ENCODE results near the gene TMOD2.
A peak's percentile ranks its signal among the peaks of the same experiment; 100 is the strongest.

TMOD2 gene

GRCh38 chr15:51750792-51751696 lies at the start of gene TMOD2:
Gene TMOD2 (plus strand): TSS chr15:51751597. CDS start chr15:51766442, 14,845 bp downstream.
- peak; percentile 32 for DNase-seq

GRCh38 chr15:51702710-51703109 lies 48.7 kb upstream of the TMOD2 start:
- no peak for DNase-seq

GRCh38 chr15:51706291-51706690 lies 45.1 kb upstream of the TMOD2 start:
- no peak for DNase-seq

- DNase-seq = no peak
Measured at GRCh38 chr15:51706926-51707608, 44.3 kb upstream of the TMOD2 start.

GRCh38 chr15:51708013-51708412 lies 43.4 kb upstream of the TMOD2 start:
- no peak for DNase-seq

- no peak for DNase-seq
Measured at GRCh38 chr15:51709031-51709430, 42.4 kb upstream of the TMOD2 start.

GRCh38 chr15:51714162-51714561 lies 37.2 kb upstream of the TMOD2 start:
- DNase-seq = no peak

- DNase-seq = no peak
Measured at GRCh38 chr15:51714911-51715310, 36.5 kb upstream of the TMOD2 start.

GRCh38 chr15:51718219-51718618 lies 33.2 kb upstream of the TMOD2 start:
- no peak for DNase-seq

GRCh38 chr15:51718746-51719145 lies 32.7 kb upstream of the TMOD2 start:
- no peak for DNase-seq

GRCh38 chr15:51720201-51720995 lies 31.0 kb upstream of the TMOD2 start:
- no peak for DNase-seq

- DNase-seq = no peak
Measured at GRCh38 chr15:51721199-51721960, 30.0 kb upstream of the TMOD2 start.

GRCh38 chr15:51724199-51724598 lies 27.2 kb upstream of the TMOD2 start:
- DNase-seq = no peak

- no peak for DNase-seq
Measured at GRCh38 chr15:51724673-51725072, 26.7 kb upstream of the TMOD2 start.

- no peak for DNase-seq
Measured at GRCh38 chr15:51726302-51727073, 24.9 kb upstream of the TMOD2 start.

- no peak for DNase-seq
Measured at GRCh38 chr15:51727141-51727897, 24.1 kb upstream of the TMOD2 start.

GRCh38 chr15:51731549-51732267 lies 19.7 kb upstream of the TMOD2 start:
- no peak for DNase-seq

GRCh38 chr15:51732646-51733045 lies 18.8 kb upstream of the TMOD2 start:
- no peak for DNase-seq

GRCh38 chr15:51735228-51736010 lies 16.0 kb upstream of the TMOD2 start:
- no peak for DNase-seq
